NCI-H82 (cell line): ENCODE data around the gene PCDH15.

ENCODE experiments used
- DNase-seq: peaks from one replicate; lab custom pipeline; 2025; lab: John Stamatoyannopoulos, UW

Gene PCDH15

GRCh38 chr10:53846809-53847208 lies 954.2 kb downstream of the PCDH15 start:
- DNase-seq: no peak

GRCh38 chr10:53843736-53844362 lies 957.2 kb downstream of the PCDH15 start:
- DNase-seq: no peak

GRCh38 chr10:53841483-53842145 lies 959.4 kb downstream of the PCDH15 start:
- no peak for DNase-seq

- no peak for DNase-seq
Observed at GRCh38 chr10:53840653-53841052, 960.4 kb downstream of the PCDH15 start.

- peak; percentile 19 for DNase-seq
Observed at GRCh38 chr10:53839440-53840039, 961.5 kb downstream of the PCDH15 start.

GRCh38 chr10:53836638-53837037 lies 964.4 kb downstream of the PCDH15 start:
- DNase-seq: no peak

- no peak for DNase-seq
Observed at GRCh38 chr10:53833908-53834307, 967.1 kb downstream of the PCDH15 start.

- DNase-seq: peak; percentile 1
Observed at GRCh38 chr10:53827261-53827660, 973.8 kb downstream of the PCDH15 start.

GRCh38 chr10:53808677-53809372 lies 992.2 kb downstream of the PCDH15 start:
- no peak for DNase-seq

- DNase-seq: peak; percentile 41
Observed at GRCh38 chr10:53786236-53786900, 1014.7 kb downstream of the PCDH15 start.

- DNase-seq: peak; percentile 0
Observed at GRCh38 chr10:53771701-53772100, 1029.3 kb downstream of the PCDH15 start.

- DNase-seq: no peak
Observed at GRCh38 chr10:53770903-53771302, 1030.1 kb downstream of the PCDH15 start.

GRCh38 chr10:53765311-53765710 lies 1035.7 kb downstream of the PCDH15 start:
- DNase-seq: no peak

- DNase-seq: no peak
Observed at GRCh38 chr10:53754596-53755250, 1046.3 kb downstream of the PCDH15 start.
